Measurements from ENCODE around the gene RRAGC.

The RRAGC gene

GRCh38 chr1:38859561-38860453, at the start of gene RRAGC:
Gene RRAGC, minus strand, starts transcription at chr1:38859772. Its CDS starts 126 bp downstream, at chr1:38859646.
- peak; percentile 98 for DNase-seq

- no peak for DNase-seq
Measured at GRCh38 chr1:38908821-38909220, 49.2 kb upstream of the RRAGC start.

GRCh38 chr1:38905985-38906384, 46.4 kb upstream of the RRAGC start:
- DNase-seq, result no peak

- no peak for DNase-seq
Measured at GRCh38 chr1:38899560-38899959, 40.0 kb upstream of the RRAGC start.

- DNase-seq, result no peak
Measured at GRCh38 chr1:38898653-38899230, 39.2 kb upstream of the RRAGC start.

GRCh38 chr1:38896169-38896568, 36.6 kb upstream of the RRAGC start:
- no peak for DNase-seq

- DNase-seq, result no peak
Measured at GRCh38 chr1:38892976-38893375, 33.4 kb upstream of the RRAGC start.

GRCh38 chr1:38891753-38892152, 32.2 kb upstream of the RRAGC start:
- DNase-seq, result no peak

- DNase-seq, result no peak
Measured at GRCh38 chr1:38889589-38889988, 30.0 kb upstream of the RRAGC start.

GRCh38 chr1:38888423-38889333, 29.1 kb upstream of the RRAGC start:
- no peak for DNase-seq

- DNase-seq, result no peak
Measured at GRCh38 chr1:38885092-38885491, 25.5 kb upstream of the RRAGC start.

GRCh38 chr1:38881487-38881886, 21.9 kb upstream of the RRAGC start, which contains the start of gene GJA9:
Gene GJA9, minus strand, starts transcription at chr1:38881587. Its CDS starts 5,489 bp downstream, at chr1:38876098.
- no peak for DNase-seq

GRCh38 chr1:38875811-38876210, 16.2 kb upstream of the RRAGC start:
- DNase-seq, result no peak

GRCh38 chr1:38873027-38873969, 13.7 kb upstream of the RRAGC start, which contains the start of gene MYCBP:
Gene MYCBP, minus strand, starts transcription at chr1:38873348. Its CDS starts 43 bp downstream, at chr1:38873305.
- DNase-seq, result peak; percentile 97

- no peak for DNase-seq
Measured at GRCh38 chr1:38872401-38873026, 12.9 kb upstream of the RRAGC start.

GRCh38 chr1:38870996-38871395, 11.4 kb upstream of the RRAGC start:
- no peak for DNase-seq

GRCh38 chr1:38867208-38867607, 7.6 kb upstream of the RRAGC start:
- no peak for DNase-seq

GRCh38 chr1:38865112-38865715, 5.6 kb upstream of the RRAGC start:
- DNase-seq, result no peak

- DNase-seq, result no peak
Measured at GRCh38 chr1:38860454-38860795, 853 bp upstream of the RRAGC start.

- DNase-seq, result peak; percentile 31
Measured at GRCh38 chr1:38858833-38859560, 575 bp downstream of the RRAGC start.

Data from T1000 (cell line).